ENCODE data around the gene RALY.

Gene RALY

GRCh38 chr20:34072778-34073177, 79.1 kb downstream of the RALY start:
- H3K4me3 Mint-ChIP-seq = no peak overlapping the region
- H3K27ac Mint-ChIP-seq = no peak overlapping the region
- no peaks in the 10 kb centered on the region for H3K9me3 Mint-ChIP-seq
- no peaks in the 10 kb centered on the region for H3K27me3 Mint-ChIP-seq (ENCODE audit: low read depth)
- no peak for TF ChIP-seq CTCF (IDR thresholded peaks at IDR 0.05; ENCODE audit: unreplicated experiment in 3 of 3)
- H3K4me1 Mint-ChIP-seq = peaks cover 29% of the 10 kb centered on the region
- H3K36me3 Mint-ChIP-seq (ENCODE audit: low read depth) = peaks cover 23% of the 10 kb centered on the region

DNA sequence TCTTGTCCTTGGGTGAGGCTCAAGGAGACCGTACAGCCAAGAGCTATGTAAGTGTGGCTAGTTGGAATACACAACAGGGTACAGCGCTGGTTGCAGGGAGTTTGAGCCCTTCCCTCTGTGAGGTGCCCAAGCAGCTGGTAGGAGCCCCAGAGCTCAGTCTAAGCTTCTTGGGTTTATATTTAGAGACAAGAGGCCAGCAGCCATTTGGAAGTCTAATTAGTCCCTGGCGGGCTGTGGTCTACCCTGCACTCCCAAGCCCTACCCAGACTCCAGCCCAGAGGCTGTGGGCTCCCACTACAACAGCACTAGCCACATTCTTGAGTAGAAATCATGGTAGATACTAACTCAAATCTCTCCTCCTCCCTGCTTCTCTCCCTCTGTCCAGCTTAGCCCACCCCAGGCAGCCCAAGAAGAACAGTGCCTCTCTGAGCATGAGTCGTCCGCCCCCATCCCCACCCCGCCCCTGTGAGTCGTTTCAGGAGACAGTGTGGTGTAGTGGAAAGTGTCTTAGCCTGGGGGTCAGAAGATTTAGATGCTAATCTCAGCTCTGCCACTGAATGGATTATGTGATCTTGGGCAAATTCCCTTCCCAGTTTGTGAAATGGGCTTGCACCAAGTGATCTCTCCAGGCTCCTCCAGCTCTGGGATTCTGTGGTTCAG, 80.5 kb downstream of the RALY start:
- peaks cover 14% of the 10 kb centered on the region for H3K4me1 Mint-ChIP-seq
- H3K9me3 Mint-ChIP-seq = no peaks in the 10 kb centered on the region
- peaks cover 32% of the 10 kb centered on the region for H3K36me3 Mint-ChIP-seq (ENCODE audit: low read depth)
- no peak for TF ChIP-seq CTCF (IDR thresholded peaks at IDR 0.05; ENCODE audit: unreplicated experiment in 3 of 3)
- H3K4me3 Mint-ChIP-seq = no peak overlapping the region
- H3K27me3 Mint-ChIP-seq (ENCODE audit: low read depth) = no peaks in the 10 kb centered on the region
- H3K27ac Mint-ChIP-seq = no peak overlapping the region

GRCh38 chr20:34075647-34076046, 81.9 kb downstream of the RALY start:
- Mint-ChIP-seq H3K4me3 (no peak overlapping the region), H3K27ac (no peak overlapping the region), H3K36me3 (ENCODE audit: low read depth) (peaks cover 37% of the 10 kb centered on the region), H3K4me1 (peaks cover 5% of the 10 kb centered on the region), H3K9me3 (no peaks in the 10 kb centered on the region), H3K27me3 (ENCODE audit: low read depth) (no peaks in the 10 kb centered on the region)
- no peak for TF ChIP-seq CTCF (IDR thresholded peaks at IDR 0.05; ENCODE audit: unreplicated experiment in 3 of 3)

DNA sequence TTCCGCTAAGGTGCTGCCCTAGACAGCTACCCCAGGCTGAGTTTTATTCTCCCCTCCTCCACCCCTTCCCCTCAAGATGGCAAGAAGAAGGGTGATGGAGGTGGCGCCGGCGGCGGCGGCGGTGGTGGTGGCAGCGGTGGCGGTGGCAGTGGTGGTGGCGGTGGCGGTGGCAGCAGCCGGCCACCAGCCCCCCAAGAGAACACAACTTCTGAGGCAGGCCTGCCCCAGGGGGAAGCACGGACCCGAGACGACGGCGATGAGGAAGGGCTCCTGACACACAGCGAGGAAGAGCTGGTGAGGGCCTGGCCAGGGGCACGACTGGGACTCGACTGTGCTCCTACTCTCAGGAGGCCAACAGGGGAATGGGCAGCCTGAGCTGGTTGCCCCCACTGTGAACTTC, 83.2 kb downstream of the RALY start:
- no peak for TF ChIP-seq CTCF (IDR thresholded peaks at IDR 0.05; ENCODE audit: unreplicated experiment in 3 of 3)
- Mint-ChIP-seq H3K4me3 (no peak overlapping the region), H3K27ac (no peak overlapping the region), H3K9me3 (no peaks in the 10 kb centered on the region), H3K4me1 (peaks cover 5% of the 10 kb centered on the region), H3K36me3 (ENCODE audit: low read depth) (peaks cover 46% of the 10 kb centered on the region), H3K27me3 (ENCODE audit: low read depth) (no peaks in the 10 kb centered on the region)

DNA sequence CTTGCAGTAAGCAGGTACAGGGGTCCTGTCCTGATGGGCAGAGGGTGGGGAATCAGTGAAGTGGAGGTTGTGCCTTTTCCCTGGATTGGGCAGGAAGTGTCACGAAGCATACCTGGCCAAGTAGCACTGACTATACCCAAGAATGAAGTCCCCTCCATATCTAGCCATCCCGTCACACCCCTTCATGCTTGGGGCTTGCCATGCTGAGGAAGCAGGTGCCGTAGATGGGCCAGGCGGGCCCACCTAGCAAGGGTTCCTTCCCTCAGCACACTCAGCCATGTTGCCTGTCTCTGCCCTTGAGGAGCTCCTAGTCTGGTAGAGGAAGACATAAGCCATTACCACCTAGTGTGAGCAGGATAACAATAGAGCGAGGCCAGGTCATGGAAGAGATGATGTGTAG, 84.8 kb downstream of the RALY start:
- Mint-ChIP-seq H3K4me3 (no peak overlapping the region), H3K27ac (no peak overlapping the region), H3K9me3 (no peaks in the 10 kb centered on the region)

More for the DNA sequence above, 84.8 kb downstream of the RALY start:
- peaks cover 40% of the 10 kb centered on the region for H3K36me3 Mint-ChIP-seq (ENCODE audit: low read depth)
- no peaks in the 10 kb centered on the region for H3K27me3 Mint-ChIP-seq (ENCODE audit: low read depth)
- peaks cover 9% of the 10 kb centered on the region for H3K4me1 Mint-ChIP-seq
- TF ChIP-seq CTCF (IDR thresholded peaks at IDR 0.05; ENCODE audit: unreplicated experiment in 3 of 3) = no peak
